Measurements from ENCODE around the gene KDSR. TPM values are rescaled to one million over a fixed set of nuclear protein-coding genes. Genes with fewer than 3 reads are reported as not detected.

Gene KDSR
- total RNA-seq, 1 donor from 2014 or later = 42.0 TPM

- intact Hi-C loops (cut with DNase I) = no loop called here
- TF ChIP-seq POLR2AphosphoS5 (IDR thresholded peaks at IDR 0.05; ENCODE audit: insufficient read depth in 1 of 2, low read depth in 1 of 2) (no peak), CTCF (IDR thresholded peaks at IDR 0.05) (no peak), POLR2A (IDR thresholded peaks at IDR 0.05) (no peak)
- no peaks in the 10 kb centered on the region for H3K9me3 ChIP-seq
- peaks cover 51% of the 10 kb centered on the region for H3K4me1 ChIP-seq
- no peak for DNase-seq (ENCODE audit: extremely low spot score in 2 of 2)
- no peak overlapping the region for H3K4me3 ChIP-seq
- H3K27ac ChIP-seq = no peak overlapping the region
- no peaks in the 10 kb centered on the region for H3K36me3 ChIP-seq
- H3K27me3 ChIP-seq = no peaks in the 10 kb centered on the region
These were observed 75.7 kb downstream of the KDSR start for GRCh38 chr18:63291278-63291677.

GRCh38 chr18:63290821-63291200 lies 76.2 kb downstream of the KDSR start:
- intact Hi-C loops (cut with DNase I) = no loop called here
- Histone ChIP-seq H3K27me3 (no peaks in the 10 kb centered on the region), H3K4me1 (peaks cover 54% of the 10 kb centered on the region), H3K4me3 (no peak overlapping the region), H3K9me3 (no peaks in the 10 kb centered on the region), H3K27ac (no peak overlapping the region), H3K36me3 (no peaks in the 10 kb centered on the region)
- TF ChIP-seq POLR2A (IDR thresholded peaks at IDR 0.05) = no peak
- TF ChIP-seq POLR2AphosphoS5 (IDR thresholded peaks at IDR 0.05; ENCODE audit: insufficient read depth in 1 of 2, low read depth in 1 of 2) = no peak
- no peak for TF ChIP-seq CTCF (IDR thresholded peaks at IDR 0.05)
- no peak for DNase-seq (ENCODE audit: extremely low spot score in 2 of 2)

GRCh38 chr18:63290166-63290820 lies 76.7 kb downstream of the KDSR start:
- H3K4me3 ChIP-seq = no peak overlapping the region
- no peak for TF ChIP-seq POLR2AphosphoS5 (IDR thresholded peaks at IDR 0.05; ENCODE audit: insufficient read depth in 1 of 2, low read depth in 1 of 2)
- TF ChIP-seq POLR2A (IDR thresholded peaks at IDR 0.05) = no peak
- TF ChIP-seq CTCF (IDR thresholded peaks at IDR 0.05) = no peak
- H3K4me1 ChIP-seq = peaks cover 57% of the 10 kb centered on the region
- H3K9me3 ChIP-seq = no peaks in the 10 kb centered on the region
- H3K27me3 ChIP-seq = no peaks in the 10 kb centered on the region
- no peaks in the 10 kb centered on the region for H3K36me3 ChIP-seq
- intact Hi-C loops (cut with DNase I) = no loop called here
- H3K27ac ChIP-seq = no peak overlapping the region
- no peak for DNase-seq (ENCODE audit: extremely low spot score in 2 of 2)

GRCh38 chr18:63288311-63288710 lies 78.7 kb downstream of the KDSR start:
- intact Hi-C loops (cut with DNase I) = no loop called here
- peak overlapping the region; percentile 41 for H3K27ac ChIP-seq
- H3K4me3 ChIP-seq = no peak overlapping the region
- no peak for TF ChIP-seq POLR2A (IDR thresholded peaks at IDR 0.05)
- TF ChIP-seq CTCF (IDR thresholded peaks at IDR 0.05) = no peak
- H3K36me3 ChIP-seq = no peaks in the 10 kb centered on the region
- no peak for DNase-seq (ENCODE audit: extremely low spot score in 2 of 2)
- peaks cover 66% of the 10 kb centered on the region for H3K4me1 ChIP-seq
- no peaks in the 10 kb centered on the region for H3K27me3 ChIP-seq
- H3K9me3 ChIP-seq = no peaks in the 10 kb centered on the region

DNA sequence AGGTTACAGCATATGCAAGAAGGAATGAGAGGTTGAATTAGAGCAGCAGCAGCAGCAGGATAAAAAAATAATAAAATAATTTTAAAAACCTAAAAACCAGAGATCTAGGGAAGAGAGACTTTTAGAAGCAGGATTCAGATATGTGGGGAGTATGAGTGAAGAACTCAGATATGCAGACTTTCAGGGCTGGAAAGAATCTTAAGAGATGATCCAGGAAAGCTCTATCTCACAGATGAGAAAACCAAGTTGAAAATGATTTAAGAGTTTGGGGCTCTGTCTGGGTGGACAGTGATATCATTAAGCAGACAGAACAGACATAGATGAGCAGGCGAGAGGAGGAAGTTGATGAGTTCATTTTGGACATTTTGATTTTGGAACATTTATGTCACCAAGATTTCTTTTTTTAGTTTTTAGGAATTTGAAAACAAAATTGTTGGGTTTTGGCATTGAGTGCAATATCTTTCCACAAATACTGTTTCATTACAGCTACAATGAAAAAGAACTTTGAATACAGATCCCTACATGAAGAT lies 79.2 kb downstream of the KDSR start:
- Histone ChIP-seq H3K27ac (peak overlapping the region; percentile 41), H3K9me3 (no peaks in the 10 kb centered on the region), H3K27me3 (no peaks in the 10 kb centered on the region), H3K4me3 (no peak overlapping the region), H3K36me3 (no peaks in the 10 kb centered on the region), H3K4me1 (peaks cover 60% of the 10 kb centered on the region)
- no peak for TF ChIP-seq POLR2AphosphoS5 (IDR thresholded peaks at IDR 0.05; ENCODE audit: insufficient read depth in 1 of 2, low read depth in 1 of 2)
- TF ChIP-seq CTCF (IDR thresholded peaks at IDR 0.05) = no peak
- TF ChIP-seq POLR2A (IDR thresholded peaks at IDR 0.05) = no peak
- intact Hi-C loops (cut with DNase I) = no loop called here
- no peak for DNase-seq (ENCODE audit: extremely low spot score in 2 of 2)
